DMS 273 (cell line): ENCODE results near the gene C1orf174.

ENCODE experiments used
- DNase-seq: peaks from one replicate; lab custom pipeline; 2025; ENCODE audit not compliant: unreplicated experiment; lab: John Stamatoyannopoulos, UW

Gene C1orf174

GRCh38 chr1:3841491-3841890 lies 58.6 kb downstream of the C1orf174 start:
- DNase-seq, result no peak
